ENCODE measurements around the gene SDC1. TPM values are rescaled to one million over a fixed set of nuclear protein-coding genes. Genes with fewer than 3 reads are reported as not detected.
A peak's percentile ranks its signal among the peaks of the same experiment; 100 is the strongest.

SDC1 gene
- total RNA-seq, 4 donors from 2014 or later: 103 to 192 (median 127) TPM

DNA sequence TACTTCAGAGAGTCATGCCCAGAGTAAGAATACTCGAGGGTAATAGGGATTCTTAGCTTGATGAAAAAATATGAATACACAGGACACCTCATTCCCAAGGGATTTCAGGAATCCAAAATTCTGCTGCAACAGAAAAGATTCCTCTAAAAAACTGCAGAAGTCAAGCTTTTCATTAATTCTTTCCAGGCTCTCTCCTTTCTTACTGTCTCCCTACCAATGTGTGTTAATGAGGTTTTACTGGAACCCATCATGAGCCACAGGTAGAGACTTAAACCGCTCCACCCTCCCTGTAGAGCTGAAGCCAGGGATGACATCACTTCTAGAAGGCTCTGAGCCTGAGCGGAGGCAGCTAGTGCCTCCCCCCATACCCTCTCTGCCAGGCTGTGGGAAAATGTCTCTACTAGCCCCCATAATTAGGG lies 3.4 kb downstream of the SDC1 start:
- H3K36me3 ChIP-seq: no peaks in the 10 kb centered on the region
- no peak for DNase-seq

DNA sequence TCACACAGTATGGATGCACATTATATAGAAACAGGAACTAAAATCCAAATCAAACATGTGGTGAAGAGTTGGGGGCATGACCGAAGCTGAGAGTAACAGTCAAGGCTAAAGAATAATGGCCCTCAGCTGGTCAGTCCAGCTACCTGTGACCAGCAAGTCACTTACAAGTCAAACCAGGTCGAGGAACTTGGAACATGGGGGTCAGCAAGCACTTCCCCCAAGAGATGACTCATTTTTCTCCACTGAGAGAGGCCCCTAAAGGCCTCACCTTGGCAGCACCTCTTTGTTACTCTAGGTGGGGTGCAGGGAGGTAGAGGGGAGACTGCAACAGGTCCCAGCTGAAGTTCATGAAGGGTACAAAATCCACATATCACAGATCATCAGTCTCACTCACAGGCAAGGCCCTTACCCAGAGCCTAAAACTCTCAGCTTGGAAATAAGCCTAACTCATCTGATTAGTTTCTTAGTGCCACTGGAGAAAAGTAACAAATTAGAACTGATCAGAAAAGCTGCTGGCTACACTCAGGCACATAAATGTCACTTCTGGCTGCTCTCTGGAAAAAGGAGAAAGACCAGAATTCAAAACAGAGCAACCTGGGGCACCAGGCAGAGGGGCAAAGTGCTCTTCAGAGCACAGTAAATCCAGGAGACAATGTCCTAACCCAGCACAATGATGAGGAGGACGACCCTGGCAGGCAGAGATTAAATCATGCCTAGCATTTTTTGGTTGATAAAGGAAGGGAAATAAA lies 4.0 kb downstream of the SDC1 start:
- intact Hi-C loops (cut with DNase I; ENCODE audit: low total_unique reads): loop anchor here (10.0 kb wide), 1 partner anchor 116 kb away; no protein-coding TSS in a partner anchor

More for the DNA sequence above, 3.4 kb downstream of the SDC1 start:
- TF ChIP-seq POLR2A (IDR thresholded peaks at IDR 0.05) (no peak), EP300 (IDR thresholded peaks at IDR 0.05; ENCODE audit: low read depth) (no peak), POLR2AphosphoS5 (IDR thresholded peaks at IDR 0.05) (no peak)
- TF ChIP-seq, protein P1, sequence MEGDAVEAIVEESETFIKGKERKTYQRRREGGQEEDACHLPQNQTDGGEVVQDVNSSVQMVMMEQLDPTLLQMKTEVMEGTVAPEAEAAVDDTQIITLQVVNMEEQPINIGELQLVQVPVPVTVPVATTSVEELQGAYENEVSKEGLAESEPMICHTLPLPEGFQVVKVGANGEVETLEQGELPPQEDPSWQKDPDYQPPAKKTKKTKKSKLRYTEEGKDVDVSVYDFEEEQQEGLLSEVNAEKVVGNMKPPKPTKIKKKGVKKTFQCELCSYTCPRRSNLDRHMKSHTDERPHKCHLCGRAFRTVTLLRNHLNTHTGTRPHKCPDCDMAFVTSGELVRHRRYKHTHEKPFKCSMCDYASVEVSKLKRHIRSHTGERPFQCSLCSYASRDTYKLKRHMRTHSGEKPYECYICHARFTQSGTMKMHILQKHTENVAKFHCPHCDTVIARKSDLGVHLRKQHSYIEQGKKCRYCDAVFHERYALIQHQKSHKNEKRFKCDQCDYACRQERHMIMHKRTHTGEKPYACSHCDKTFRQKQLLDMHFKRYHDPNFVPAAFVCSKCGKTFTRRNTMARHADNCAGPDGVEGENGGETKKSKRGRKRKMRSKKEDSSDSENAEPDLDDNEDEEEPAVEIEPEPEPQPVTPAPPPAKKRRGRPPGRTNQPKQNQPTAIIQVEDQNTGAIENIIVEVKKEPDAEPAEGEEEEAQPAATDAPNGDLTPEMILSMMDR (IDR thresholded peaks at IDR 0.05): no peak
- in situ Hi-C loops (cut with MboI; ENCODE audit: low pct_ligation_motif_present in 1 of 4, low pct_unique_long_range_greater_than_20kb in 1 of 4, low sequenced_read_pairs in 3 of 4): loop anchor here in 1 of 4 donors (10.0 kb wide), 1 partner anchor 87 kb away; no protein-coding TSS in a partner anchor
- WGBS, 2 donors (ENCODE audit: low coverage in 1 of 2): 40 to 52% methylated on average over 1 to 3 of the region's 3 CpGs
- intact Hi-C loops (cut with DNase I; ENCODE audit: low total_unique reads): loop anchor here (10.0 kb wide), 1 partner anchor 117 kb away; no protein-coding TSS in a partner anchor
- Histone ChIP-seq H3K27ac (peak overlapping the region in 2 of 4 donors; percentile 92 to 93), H3K4me3 (no peak overlapping the region), H3K9me3 (no peaks in the 10 kb centered on the region), H3K27me3 (no peaks in the 10 kb centered on the region), H3K4me1 (peaks cover 9 to 36% (median 31%) of the 10 kb centered on the region in 4 donors)

DNA sequence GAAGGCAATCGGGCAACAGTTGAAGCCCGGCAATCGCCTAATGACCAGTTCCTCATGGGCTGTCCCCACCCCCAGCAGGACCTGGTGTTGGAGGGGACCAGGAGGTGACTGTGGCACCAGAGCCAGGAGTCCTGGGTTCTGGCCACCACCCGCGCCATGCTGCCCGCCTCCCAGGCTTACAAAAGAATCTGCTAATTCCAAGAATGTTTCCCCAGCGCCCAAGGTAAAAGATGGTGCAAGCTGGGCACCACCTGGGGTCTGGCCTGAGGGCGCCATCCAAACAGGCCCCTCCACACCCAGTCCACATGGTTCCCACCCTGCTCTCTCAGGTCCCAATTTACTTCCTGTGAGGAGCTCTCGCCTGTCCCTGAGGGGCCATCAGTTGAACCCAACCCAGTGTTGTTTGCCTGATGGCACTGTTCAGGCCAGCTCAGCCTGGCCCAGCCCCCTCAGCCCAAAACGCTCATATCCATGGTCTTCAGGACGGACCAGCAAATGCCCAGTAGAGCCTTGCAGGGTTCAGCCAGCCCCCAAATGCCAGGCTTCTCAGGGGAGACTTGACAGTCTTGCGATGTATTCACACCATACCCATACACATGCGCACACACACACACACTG lies 5.1 kb downstream of the SDC1 start:
- Histone ChIP-seq H3K4me3 (no peak overlapping the region), H3K36me3 (no peaks in the 10 kb centered on the region), H3K27me3 (no peaks in the 10 kb centered on the region), H3K4me1 (peaks cover 0 to 36% (median 25%) of the 10 kb centered on the region in 4 donors), H3K27ac (peak overlapping the region in 1 of 4 donors; percentile 92), H3K9me3 (no peaks in the 10 kb centered on the region)
- intact Hi-C loops (cut with DNase I; ENCODE audit: low total_unique reads): loop anchor here (10.0 kb wide), 1 partner anchor 115 kb away; no protein-coding TSS in a partner anchor
- no peak for TF ChIP-seq POLR2A (IDR thresholded peaks at IDR 0.05)
- TF ChIP-seq POLR2AphosphoS5 (IDR thresholded peaks at IDR 0.05): no peak
- TF ChIP-seq EP300 (IDR thresholded peaks at IDR 0.05; ENCODE audit: low read depth): no peak
- TF ChIP-seq, protein P1 (IDR thresholded peaks at IDR 0.05): no peak
- in situ Hi-C loops (cut with MboI; ENCODE audit: low pct_ligation_motif_present in 1 of 4, low pct_unique_long_range_greater_than_20kb in 1 of 4, low sequenced_read_pairs in 3 of 4): loop anchor here in 1 of 4 donors (10.0 kb wide), 1 partner anchor 85 kb away; no protein-coding TSS in a partner anchor
- DNase-seq: no peak
- WGBS, 2 donors (ENCODE audit: low coverage in 1 of 2): 93% methylated on average over 13 of the region's 13 CpGs; no CpG with 5 or more reads in 1 of the 2 donors

More for the DNA sequence above, 4.0 kb downstream of the SDC1 start:
- no peak for DNase-seq
- Histone ChIP-seq H3K36me3 (no peaks in the 10 kb centered on the region), H3K27ac (peak overlapping the region in 2 of 4 donors; percentile 92 to 93), H3K4me3 (no peak overlapping the region), H3K27me3 (no peaks in the 10 kb centered on the region), H3K9me3 (no peaks in the 10 kb centered on the region), H3K4me1 (peaks cover 4 to 33% (median 29%) of the 10 kb centered on the region in 4 donors)
- in situ Hi-C loops (cut with MboI; ENCODE audit: low pct_ligation_motif_present in 1 of 4, low pct_unique_long_range_greater_than_20kb in 1 of 4, low sequenced_read_pairs in 3 of 4): loop anchor here in 1 of 4 donors (10.0 kb wide), 1 partner anchor 86 kb away; no protein-coding TSS in a partner anchor
- 55 to 57% methylated on average over 2 to 3 of the region's 3 CpGs for WGBS, 2 donors (ENCODE audit: low coverage in 1 of 2)
- TF ChIP-seq POLR2A (IDR thresholded peaks at IDR 0.05): no peak
- TF ChIP-seq EP300 (IDR thresholded peaks at IDR 0.05; ENCODE audit: low read depth): no peak

DNA sequence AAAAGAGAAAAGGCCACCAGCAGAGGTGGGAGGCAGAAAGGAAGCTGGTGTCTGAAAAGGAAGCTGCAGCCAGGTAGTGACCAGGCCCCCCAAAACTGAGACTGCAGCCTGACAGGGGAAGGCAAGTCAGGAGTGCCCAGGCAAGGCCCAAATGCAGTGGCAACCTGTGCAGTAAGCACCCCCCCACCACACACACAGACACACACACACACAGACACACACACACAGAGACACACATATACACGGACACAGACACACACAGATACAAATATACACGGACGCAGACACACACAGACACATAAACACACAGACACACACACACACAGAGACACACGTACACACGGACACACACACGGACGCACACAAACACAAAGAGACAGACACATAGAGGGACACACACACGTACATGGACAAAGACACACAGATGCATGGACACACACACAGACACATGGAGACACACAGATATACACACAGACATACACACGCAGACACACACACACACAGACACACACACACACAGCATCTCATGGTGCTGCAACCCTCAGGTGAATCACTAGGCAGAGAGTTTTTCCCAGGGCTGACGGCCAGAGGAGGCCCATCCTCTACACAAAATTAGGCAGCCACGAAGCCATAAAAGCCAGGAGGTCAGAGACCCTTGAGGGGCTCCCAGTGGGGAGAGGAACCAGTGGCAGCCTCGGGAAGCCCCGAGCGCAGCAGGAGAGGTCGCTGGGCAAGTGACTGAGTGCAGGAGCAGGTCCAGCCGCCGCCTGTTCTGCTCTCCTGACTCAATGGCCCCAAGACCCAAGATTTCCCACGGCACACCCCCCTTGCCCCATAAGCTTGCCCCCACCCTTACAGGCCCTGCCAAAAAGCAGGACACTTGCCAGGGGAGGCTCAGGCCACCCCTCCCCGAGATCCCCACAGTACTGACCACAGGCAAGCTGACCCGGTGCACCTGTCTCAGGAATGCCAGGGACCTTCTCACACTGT lies 6.3 kb downstream of the SDC1 start:
- DNase-seq: no peak
- no peaks in the 10 kb centered on the region for H3K27me3 ChIP-seq
- H3K4me3 ChIP-seq: no peak overlapping the region
- intact Hi-C loops (cut with DNase I; ENCODE audit: low total_unique reads) (no loop called here), in situ Hi-C loops (cut with MboI; ENCODE audit: low pct_ligation_motif_present in 1 of 4, low pct_unique_long_range_greater_than_20kb in 1 of 4, low sequenced_read_pairs in 3 of 4) (no loop called here)
- H3K27ac ChIP-seq: peak overlapping the region in 1 of 4 donors; percentile 37
- 83% methylated on average over 17 of the region's 20 CpGs; no CpG with 5 or more reads in 1 of the 2 donors for WGBS, 2 donors (ENCODE audit: low coverage in 1 of 2)
- TF ChIP-seq POLR2AphosphoS5 (IDR thresholded peaks at IDR 0.05) (no peak), EP300 (IDR thresholded peaks at IDR 0.05; ENCODE audit: low read depth) (no peak)
- TF ChIP-seq, protein P1 (IDR thresholded peaks at IDR 0.05): no peak
- H3K9me3 ChIP-seq: no peaks in the 10 kb centered on the region
- H3K4me1 ChIP-seq: peaks cover 0 to 37% (median 22%) of the 10 kb centered on the region in 4 donors
- no peaks in the 10 kb centered on the region for H3K36me3 ChIP-seq
